Lung microvascular endothelial cell (primary cell): ENCODE results near the gene OR2AP1. TPM values are rescaled to one million over a fixed set of nuclear protein-coding genes. Genes with fewer than 3 reads are reported as not detected.
"Not testable (repeated sequence)": the region's sequence is repeated elsewhere in the genome, so short reads cannot be mapped to it uniquely, and the experiment has no call there.

Experiments used
- DNase-seq, 2 donors: peaks; one replicate each; pipeline versions ENCODE4 v3.0.0 to v3.0.0-alpha.2; 2010; ENCODE audit warnings: low read depth in 2 of 2
- total RNA-seq: library from RNA; depleted of rRNA; stranded (reverse); fragments of >200 nt; gene quantifications from 2 replicates; pipeline ENCODE4 v1.2.1, GENCODE V29; 2014

The OR2AP1 gene
- not detected in 2 replicates for total RNA-seq

GRCh38 chr12:55572168-55572567 lies at the start of gene OR2AP1:
Gene OR2AP1 (plus strand): TSS chr12:55572468. CDS start chr12:55574415, 1,947 bp downstream.
- DNase-seq, result no peak

DNA sequence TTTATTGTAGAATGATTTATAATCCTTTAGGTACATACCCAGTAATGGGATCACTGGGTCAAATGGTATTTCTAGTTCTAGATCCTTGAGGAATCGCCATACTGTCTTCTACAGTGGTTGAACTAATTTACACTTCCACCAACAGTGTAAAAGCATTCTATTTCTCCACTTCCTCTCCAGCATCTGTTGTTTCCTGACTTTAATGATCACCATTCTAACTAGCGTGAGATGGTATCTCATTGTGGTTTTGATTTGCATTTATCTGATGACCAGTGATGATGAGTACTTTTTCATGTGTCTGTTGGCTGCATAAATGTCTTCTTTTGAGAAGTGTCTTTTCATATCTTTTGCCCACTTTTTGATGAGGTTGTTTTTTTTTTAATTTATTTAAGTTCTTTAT lies 24.0 kb upstream of the OR2AP1 start:
- not testable (repeated sequence) for DNase-seq

GRCh38 chr12:55548756-55549155 lies 23.5 kb upstream of the OR2AP1 start:
- DNase-seq, result no peak

- no peak for DNase-seq
These were observed 23.0 kb upstream of the OR2AP1 start, which contains the start of gene OR6C4 for GRCh38 chr12:55549302-55549701. Gene OR6C4 (plus strand): TSS chr12:55549602. CDS start chr12:55551227, 1,625 bp downstream.

DNA sequence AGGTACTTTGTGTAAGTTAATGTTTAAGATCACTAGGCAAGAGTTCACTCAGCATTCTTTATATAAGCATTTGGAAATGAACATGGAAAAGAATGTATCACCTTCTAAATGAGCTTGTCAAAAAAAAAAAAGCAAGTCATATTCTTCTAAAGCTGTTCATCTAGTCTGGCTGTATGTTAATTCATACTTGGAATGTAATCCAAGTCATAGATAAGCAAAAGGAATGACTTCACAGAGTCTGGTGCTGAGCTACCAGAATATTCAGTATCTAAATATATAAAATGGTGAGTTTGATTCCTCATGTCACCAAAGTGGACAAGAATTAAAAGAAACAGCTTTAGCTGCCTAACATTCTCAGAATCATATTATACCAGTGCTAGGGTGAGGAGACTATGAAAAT lies 18.0 kb upstream of the OR2AP1 start:
- no peak for DNase-seq

DNA sequence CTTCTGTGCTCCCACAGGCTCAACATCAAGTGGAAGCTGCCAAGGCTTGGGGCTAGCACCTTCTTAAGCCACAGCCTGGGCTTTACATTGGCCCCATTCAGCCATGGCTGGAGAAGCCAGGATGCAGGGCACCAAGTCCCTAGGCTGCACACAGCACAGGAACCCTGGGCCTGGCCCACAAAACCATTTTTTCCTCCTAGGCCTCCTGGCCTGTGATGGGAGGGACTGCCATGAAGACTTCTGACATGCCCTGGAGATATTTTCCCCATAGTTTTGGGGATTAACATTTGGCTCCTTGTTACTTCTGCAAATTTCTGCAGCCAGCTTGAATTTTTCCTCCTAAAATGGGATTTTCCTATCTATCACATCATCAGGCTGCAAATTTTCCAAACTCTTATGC lies 2.2 kb upstream of the OR2AP1 start:
- DNase-seq, result not testable (repeated sequence)

GRCh38 chr12:55570689-55571088 lies 1.6 kb upstream of the OR2AP1 start:
- DNase-seq, result not testable (repeated sequence)

GRCh38 chr12:55582066-55582465 lies 9.8 kb downstream of the OR2AP1 start:
- no peak for DNase-seq

- no peak for DNase-seq
These were observed 13.5 kb downstream of the OR2AP1 start for GRCh38 chr12:55585817-55586216.

DNA sequence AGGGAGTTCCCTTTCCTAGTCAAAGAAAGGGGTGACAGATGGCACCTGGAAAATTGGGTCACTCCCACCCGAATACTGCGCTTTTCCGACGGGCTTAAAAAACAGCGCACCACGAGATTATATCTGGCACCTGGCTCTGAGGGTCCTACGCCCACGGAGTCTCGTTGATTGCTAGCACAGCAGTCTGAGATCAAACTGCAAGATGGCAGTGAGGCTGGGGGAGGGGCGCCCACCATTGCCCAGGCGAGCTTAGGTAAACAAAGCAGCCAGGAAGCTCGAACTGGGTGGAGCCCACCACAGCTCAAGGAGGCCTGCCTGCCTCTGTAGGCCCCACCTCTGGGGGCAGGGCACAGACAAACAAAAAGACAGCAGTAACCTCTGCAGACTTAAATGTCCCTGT lies 17.9 kb downstream of the OR2AP1 start:
- not testable (repeated sequence) for DNase-seq

DNA sequence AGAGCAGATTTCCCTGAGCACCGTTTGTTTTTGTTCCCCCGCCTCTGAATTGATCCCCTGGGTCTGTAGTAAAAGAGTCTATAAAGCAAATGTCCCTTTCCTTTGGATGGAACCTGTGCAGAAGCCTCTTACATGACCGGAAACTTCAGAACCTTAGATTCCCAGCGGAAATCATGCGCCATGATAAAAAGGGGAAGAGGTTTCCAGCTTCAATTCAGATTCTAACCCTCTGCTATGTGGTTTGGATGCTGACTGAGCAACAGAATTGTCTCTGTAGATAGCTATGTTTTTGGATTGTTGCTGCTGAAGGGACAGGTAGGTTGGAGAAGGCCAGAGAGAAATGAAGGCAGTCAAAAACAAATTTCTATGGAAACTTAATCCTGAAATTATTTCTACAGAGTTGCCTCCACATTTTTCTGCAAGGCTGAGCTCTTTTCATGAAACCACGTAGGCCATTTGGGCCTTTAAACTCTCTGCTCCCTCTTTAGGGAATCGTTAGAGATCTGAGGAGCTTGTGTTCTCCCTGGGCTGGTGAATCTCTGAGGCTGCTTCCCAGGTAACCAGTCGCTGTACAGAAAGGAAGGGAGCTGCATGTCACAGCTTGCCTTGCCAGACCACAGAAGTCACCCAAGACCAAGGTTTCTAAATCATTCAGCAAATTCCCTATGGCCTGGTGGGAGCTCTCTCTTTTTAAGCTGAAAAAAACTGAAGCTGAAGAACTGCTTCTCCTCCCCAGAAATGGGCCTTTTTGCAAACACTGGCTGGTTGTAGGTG lies 35.7 kb downstream of the OR2AP1 start:
- no peak for DNase-seq

DNA sequence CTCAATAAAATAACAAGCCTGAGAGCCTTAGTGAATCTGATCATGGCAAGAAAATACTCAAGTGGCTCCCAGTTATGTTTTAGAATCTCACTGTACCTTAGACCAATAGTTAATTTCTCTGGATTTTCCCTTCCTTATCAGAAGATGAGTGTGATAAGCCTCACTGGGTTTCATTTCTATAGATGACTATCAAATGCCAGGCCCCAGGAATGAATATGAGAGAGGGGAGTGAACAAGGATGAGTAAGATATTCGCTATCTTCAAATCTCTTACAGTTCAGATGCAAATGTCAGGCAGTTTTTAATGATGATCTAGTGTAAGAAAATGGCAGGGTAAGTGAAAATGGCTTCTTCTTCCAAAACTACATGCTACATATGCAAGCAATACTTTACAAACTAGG lies 38.3 kb downstream of the OR2AP1 start:
- DNase-seq, result no peak

DNA sequence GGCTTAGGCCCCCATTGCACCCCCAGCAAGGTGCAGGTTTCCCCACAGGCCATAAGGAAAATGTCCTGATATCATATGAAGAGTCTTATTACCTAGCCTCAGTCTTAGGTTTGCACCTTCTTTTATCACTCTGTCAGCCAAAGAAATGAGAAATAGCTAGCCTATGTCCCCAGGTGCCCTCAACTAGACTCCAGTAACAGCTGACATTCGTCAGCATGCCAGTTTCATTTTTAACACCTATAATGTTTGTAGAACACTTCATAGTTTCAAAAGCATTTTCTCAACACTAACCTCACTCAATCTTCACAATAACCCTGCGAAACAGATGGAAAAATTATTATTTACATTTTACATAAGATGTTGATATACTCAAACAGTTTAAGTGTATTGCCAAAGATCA lies 40.4 kb downstream of the OR2AP1 start:
- DNase-seq, result no peak

- DNase-seq, result no peak
These were observed 42.5 kb downstream of the OR2AP1 start for GRCh38 chr12:55614764-55615163.

GRCh38 chr12:55619354-55620138 lies 47.3 kb downstream of the OR2AP1 start:
- peak; percentile 73 to 94 for DNase-seq

DNA sequence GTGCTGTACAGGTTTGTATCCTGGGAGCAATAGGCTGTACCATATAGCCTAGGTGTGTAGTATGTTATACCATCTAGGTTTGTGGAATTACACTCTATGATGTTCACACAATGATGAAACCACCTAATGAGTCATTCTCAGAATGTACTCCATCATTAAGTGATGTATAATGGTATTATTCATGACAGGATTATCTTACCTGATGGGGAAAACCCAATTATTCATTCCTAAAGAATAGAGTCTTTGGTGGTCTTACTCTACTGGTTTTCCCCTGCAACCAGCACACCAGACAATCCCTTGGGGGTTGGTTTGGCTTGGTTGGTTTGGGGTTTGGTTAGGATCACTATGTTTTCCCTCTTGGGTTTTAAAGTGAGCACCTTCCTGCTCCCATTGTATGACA lies 51.8 kb downstream of the OR2AP1 start:
- no peak for DNase-seq

Other genes with a start within 250 kb of the OR2AP1 start
- not detected in 2 replicates for gene OR6C3, start 241.7 kb upstream of the OR2AP1 start, total RNA-seq
- not detected in 2 replicates for gene OR6C75, start 209.5 kb upstream of the OR2AP1 start, total RNA-seq
- gene OR6C65, start 171.9 kb upstream of the OR2AP1 start, total RNA-seq, result not detected in 2 replicates
- not detected in 2 replicates for gene OR6C76, start 146.2 kb upstream of the OR2AP1 start, total RNA-seq
- not detected in 2 replicates for gene OR6C2, start 128.4 kb upstream of the OR2AP1 start, total RNA-seq
- gene OR6C70, start 102.3 kb upstream of the OR2AP1 start, total RNA-seq, result not detected in 2 replicates
- not detected in 2 replicates for gene OR6C68, start 80.1 kb upstream of the OR2AP1 start, total RNA-seq
- gene OR6C4, start 22.9 kb upstream of the OR2AP1 start, total RNA-seq, result not detected in 2 replicates
- not detected in 2 replicates for gene OR10P1, start 64.4 kb downstream of the OR2AP1 start, total RNA-seq
- gene ITGA7, start 135.4 kb downstream of the OR2AP1 start, total RNA-seq, result under 0.01 and 0.20 TPM in 2 replicates
- gene BLOC1S1, start 143.6 kb downstream of the OR2AP1 start, total RNA-seq, result 57.1 and 65.3 TPM in 2 replicates
- 0.40 and 0.65 TPM in 2 replicates for gene RDH5, start 147.9 kb downstream of the OR2AP1 start, total RNA-seq
- gene CD63, start 156.5 kb downstream of the OR2AP1 start, total RNA-seq, result 1,160 and 1,633 TPM in 2 replicates
- 1.4 and 1.5 TPM in 2 replicates for gene GDF11, start 170.7 kb downstream of the OR2AP1 start, total RNA-seq
- 74.0 and 95.0 TPM in 2 replicates for gene SARNP, start 245.3 kb downstream of the OR2AP1 start, total RNA-seq
- 22.7 and 30.6 TPM in 2 replicates for gene ORMDL2, start 245.6 kb downstream of the OR2AP1 start, total RNA-seq